Measurements from ENCODE around the gene E2F4. TPM values are rescaled to one million over a fixed set of nuclear protein-coding genes. Genes with fewer than 3 reads are reported as not detected.

The E2F4 gene
- total and polyA plus RNA-seq, 2 donors (not counting 1 experiment from before 2014, with no cell fraction given): 42.4 to 59.9 TPM

GRCh38 chr16:67202956-67203493, 11.1 kb downstream of the E2F4 start:
- Histone ChIP-seq H3K36me3 (ENCODE audit: control insufficient read depth, insufficient read depth, low read length) (peaks cover 33% of the 10 kb centered on the region), H3K4me2 (ENCODE audit: extremely low read depth, insufficient read depth, low read length) (no peak overlapping the region), H3K9ac (ENCODE audit: insufficient read depth, low read length) (no peak overlapping the region), H3K27me3 (ENCODE audit: control insufficient read depth, insufficient read depth, low read length) (no peaks in the 10 kb centered on the region), H3K9me3 (ENCODE audit: control insufficient read depth, insufficient read depth, low read depth, low read length) (no peaks in the 10 kb centered on the region), H3K4me3 (replicated peaks in 1 of 4; ENCODE audit: control extremely low read depth in 1 of 4, insufficient read depth in 1 of 4, low read depth in 3 of 4, low read length in 4 of 4) (no peak overlapping the region), H3K4me1 (ENCODE audit: control insufficient read depth, extremely low read depth, insufficient read depth, low read length) (peaks cover 9% of the 10 kb centered on the region), H4K20me1 (ENCODE audit: control insufficient read depth, extremely low read depth, insufficient read depth, low read length) (no peaks in the 10 kb centered on the region), H2AFZ (ENCODE audit: low read length) (no peak overlapping the region), H3K79me2 (ENCODE audit: control insufficient read depth, insufficient read depth, low read length) (no peaks in the 10 kb centered on the region), H3K27ac (ENCODE audit: insufficient read depth, low read length) (no peak overlapping the region)
- TF ChIP-seq, protein P1, sequence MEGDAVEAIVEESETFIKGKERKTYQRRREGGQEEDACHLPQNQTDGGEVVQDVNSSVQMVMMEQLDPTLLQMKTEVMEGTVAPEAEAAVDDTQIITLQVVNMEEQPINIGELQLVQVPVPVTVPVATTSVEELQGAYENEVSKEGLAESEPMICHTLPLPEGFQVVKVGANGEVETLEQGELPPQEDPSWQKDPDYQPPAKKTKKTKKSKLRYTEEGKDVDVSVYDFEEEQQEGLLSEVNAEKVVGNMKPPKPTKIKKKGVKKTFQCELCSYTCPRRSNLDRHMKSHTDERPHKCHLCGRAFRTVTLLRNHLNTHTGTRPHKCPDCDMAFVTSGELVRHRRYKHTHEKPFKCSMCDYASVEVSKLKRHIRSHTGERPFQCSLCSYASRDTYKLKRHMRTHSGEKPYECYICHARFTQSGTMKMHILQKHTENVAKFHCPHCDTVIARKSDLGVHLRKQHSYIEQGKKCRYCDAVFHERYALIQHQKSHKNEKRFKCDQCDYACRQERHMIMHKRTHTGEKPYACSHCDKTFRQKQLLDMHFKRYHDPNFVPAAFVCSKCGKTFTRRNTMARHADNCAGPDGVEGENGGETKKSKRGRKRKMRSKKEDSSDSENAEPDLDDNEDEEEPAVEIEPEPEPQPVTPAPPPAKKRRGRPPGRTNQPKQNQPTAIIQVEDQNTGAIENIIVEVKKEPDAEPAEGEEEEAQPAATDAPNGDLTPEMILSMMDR (conservative IDR thresholded peaks at IDR 0.05 in 1 of 2, IDR thresholded peaks at IDR 0.05 in 1 of 2; ENCODE audit: low read depth in 1 of 2, low read length in 2 of 2): no peak
- TF ChIP-seq EZH2 (IDR thresholded peaks at IDR 0.05; ENCODE audit: low read length, missing control alignments): no peak
- DNase-seq (ENCODE audit: low read depth in 2 of 2): no peak

- Histone ChIP-seq H2AFZ (ENCODE audit: low read length) (no peak overlapping the region), H3K9ac (ENCODE audit: insufficient read depth, low read length) (no peak overlapping the region), H4K20me1 (ENCODE audit: control insufficient read depth, extremely low read depth, insufficient read depth, low read length) (no peaks in the 10 kb centered on the region), H3K79me2 (ENCODE audit: control insufficient read depth, insufficient read depth, low read length) (no peaks in the 10 kb centered on the region), H3K4me1 (ENCODE audit: control insufficient read depth, extremely low read depth, insufficient read depth, low read length) (peaks cover 12% of the 10 kb centered on the region), H3K4me2 (ENCODE audit: extremely low read depth, insufficient read depth, low read length) (no peak overlapping the region), H3K36me3 (ENCODE audit: control insufficient read depth, insufficient read depth, low read length) (peaks cover 30% of the 10 kb centered on the region), H3K4me3 (replicated peaks in 1 of 4; ENCODE audit: control extremely low read depth in 1 of 4, insufficient read depth in 1 of 4, low read depth in 3 of 4, low read length in 4 of 4) (no peak overlapping the region), H3K9me3 (ENCODE audit: control insufficient read depth, insufficient read depth, low read depth, low read length) (no peaks in the 10 kb centered on the region), H3K27me3 (ENCODE audit: control insufficient read depth, insufficient read depth, low read length) (no peaks in the 10 kb centered on the region), H3K27ac (ENCODE audit: insufficient read depth, low read length) (no peak overlapping the region)
- TF ChIP-seq, protein P1 (conservative IDR thresholded peaks at IDR 0.05 in 1 of 2, IDR thresholded peaks at IDR 0.05 in 1 of 2; ENCODE audit: low read depth in 1 of 2, low read length in 2 of 2): no peak
- no peak for TF ChIP-seq EZH2 (IDR thresholded peaks at IDR 0.05; ENCODE audit: low read length, missing control alignments)
- no peak for DNase-seq (ENCODE audit: low read depth in 2 of 2)
Measured at GRCh38 chr16:67204076-67204475, 12.1 kb downstream of the E2F4 start.

GRCh38 chr16:67206129-67206837, 14.3 kb downstream of the E2F4 start:
- Histone ChIP-seq H3K79me2 (ENCODE audit: control insufficient read depth, insufficient read depth, low read length) (no peaks in the 10 kb centered on the region), H3K4me3 (replicated peaks in 1 of 4; ENCODE audit: control extremely low read depth in 1 of 4, insufficient read depth in 1 of 4, low read depth in 3 of 4, low read length in 4 of 4) (no peak overlapping the region), H3K4me1 (ENCODE audit: control insufficient read depth, extremely low read depth, insufficient read depth, low read length) (peaks cover 12% of the 10 kb centered on the region), H3K27me3 (ENCODE audit: control insufficient read depth, insufficient read depth, low read length) (no peaks in the 10 kb centered on the region), H4K20me1 (ENCODE audit: control insufficient read depth, extremely low read depth, insufficient read depth, low read length) (no peaks in the 10 kb centered on the region), H3K9ac (ENCODE audit: insufficient read depth, low read length) (no peak overlapping the region), H3K9me3 (ENCODE audit: control insufficient read depth, insufficient read depth, low read depth, low read length) (no peaks in the 10 kb centered on the region), H3K36me3 (ENCODE audit: control insufficient read depth, insufficient read depth, low read length) (peaks cover 20% of the 10 kb centered on the region), H3K4me2 (ENCODE audit: extremely low read depth, insufficient read depth, low read length) (no peak overlapping the region), H2AFZ (ENCODE audit: low read length) (no peak overlapping the region), H3K27ac (ENCODE audit: insufficient read depth, low read length) (no peak overlapping the region)
- DNase-seq (ENCODE audit: low read depth in 2 of 2): no peak
- no peak for TF ChIP-seq EZH2 (IDR thresholded peaks at IDR 0.05; ENCODE audit: low read length, missing control alignments)
- TF ChIP-seq, protein P1 (conservative IDR thresholded peaks at IDR 0.05 in 1 of 2, IDR thresholded peaks at IDR 0.05 in 1 of 2; ENCODE audit: low read depth in 1 of 2, low read length in 2 of 2): no peak
